ENCODE results near the gene NBEA.

NBEA gene

DNA sequence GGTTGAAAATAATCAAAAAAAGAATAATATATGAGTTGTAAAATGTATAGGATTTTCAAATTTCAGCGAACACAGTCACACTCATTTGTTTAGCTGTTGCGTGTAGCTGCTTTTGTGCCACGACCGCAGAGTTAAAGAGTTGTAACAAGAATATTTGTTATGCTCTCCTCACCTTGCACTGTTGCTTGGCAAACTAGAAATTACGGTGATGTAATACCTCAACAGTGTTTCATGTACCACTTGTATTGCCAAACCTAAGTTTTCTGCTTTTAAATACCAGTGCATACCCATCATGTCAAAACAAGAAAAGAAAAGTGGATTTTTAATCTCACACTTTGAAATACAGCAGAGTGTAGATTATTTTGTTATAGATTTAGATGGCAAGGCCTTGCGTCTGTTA, 201.1 kb downstream of the NBEA start:
- H3K27me3 ChIP-seq (ENCODE audit: low read depth, low read length): no peaks in the 10 kb centered on the region
- H3K36me3 ChIP-seq (ENCODE audit: control insufficient read depth in 1 of 2, insufficient read depth in 2 of 2, low read length in 2 of 2): peaks cover 0 to 27% of the 10 kb centered on the region in 2 donors
- H3K9me3 ChIP-seq (ENCODE audit: control insufficient read depth in 1 of 2, low read length in 2 of 2): no peaks in the 10 kb centered on the region
- no peaks in the 10 kb centered on the region for H3K4me1 ChIP-seq (ENCODE audit: control insufficient read depth in 1 of 2, insufficient read depth in 2 of 2, low read length in 2 of 2)
- no peak overlapping the region for H3K27ac ChIP-seq (ENCODE audit: low read length)
- H3K4me3 ChIP-seq (ENCODE audit: low read depth in 1 of 2, low read length in 2 of 2): no peak overlapping the region

- Histone ChIP-seq H3K9me3 (ENCODE audit: control insufficient read depth in 1 of 2, low read length in 2 of 2) (no peaks in the 10 kb centered on the region), H3K36me3 (ENCODE audit: control insufficient read depth in 1 of 2, insufficient read depth in 2 of 2, low read length in 2 of 2) (peaks cover 0 to 27% of the 10 kb centered on the region in 2 donors), H3K4me1 (ENCODE audit: control insufficient read depth in 1 of 2, insufficient read depth in 2 of 2, low read length in 2 of 2) (no peaks in the 10 kb centered on the region), H3K27ac (ENCODE audit: low read length) (no peak overlapping the region), H3K27me3 (ENCODE audit: low read depth, low read length) (no peaks in the 10 kb centered on the region), H3K4me3 (ENCODE audit: low read depth in 1 of 2, low read length in 2 of 2) (no peak overlapping the region)
Observed at GRCh38 chr13:35144166-35144890, 202.3 kb downstream of the NBEA start.

DNA sequence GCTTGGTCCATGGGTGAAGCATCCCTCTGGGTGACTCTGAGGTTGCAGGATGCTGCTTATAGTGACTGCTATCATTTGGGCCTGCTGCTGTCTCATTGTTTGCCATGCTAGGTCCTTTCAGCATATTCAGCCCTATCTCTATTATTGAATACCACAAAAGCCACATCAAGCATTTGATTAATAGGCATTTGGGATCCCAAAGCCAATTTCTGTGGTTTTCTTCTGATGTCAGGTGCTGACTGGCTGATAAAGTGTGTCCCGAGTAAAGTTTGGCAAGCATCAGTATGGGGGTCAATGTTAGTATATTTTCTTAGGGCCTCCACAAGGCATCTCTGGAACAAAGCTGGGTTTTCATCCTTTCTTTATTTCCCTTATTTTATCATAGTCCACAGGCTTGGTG, 204.6 kb downstream of the NBEA start:
- Histone ChIP-seq H3K4me3 (ENCODE audit: low read depth in 1 of 2, low read length in 2 of 2) (no peak overlapping the region), H3K4me1 (ENCODE audit: control insufficient read depth in 1 of 2, insufficient read depth in 2 of 2, low read length in 2 of 2) (no peaks in the 10 kb centered on the region), H3K27me3 (ENCODE audit: low read depth, low read length) (no peaks in the 10 kb centered on the region), H3K36me3 (ENCODE audit: control insufficient read depth in 1 of 2, insufficient read depth in 2 of 2, low read length in 2 of 2) (peaks cover 0 to 27% of the 10 kb centered on the region in 2 donors), H3K9me3 (ENCODE audit: control insufficient read depth in 1 of 2, low read length in 2 of 2) (no peaks in the 10 kb centered on the region), H3K27ac (ENCODE audit: low read length) (no peak overlapping the region)

- Histone ChIP-seq H3K36me3 (ENCODE audit: control insufficient read depth in 1 of 2, insufficient read depth in 2 of 2, low read length in 2 of 2) (peaks cover 0 to 7% of the 10 kb centered on the region in 2 donors), H3K9me3 (ENCODE audit: control insufficient read depth in 1 of 2, low read length in 2 of 2) (no peaks in the 10 kb centered on the region), H3K4me1 (ENCODE audit: control insufficient read depth in 1 of 2, insufficient read depth in 2 of 2, low read length in 2 of 2) (peaks cover 0 to 9% of the 10 kb centered on the region in 2 donors), H3K4me3 (ENCODE audit: low read depth in 1 of 2, low read length in 2 of 2) (no peak overlapping the region), H3K27ac (ENCODE audit: low read length) (no peak overlapping the region), H3K27me3 (ENCODE audit: low read depth, low read length) (no peaks in the 10 kb centered on the region)
Observed at GRCh38 chr13:35157143-35157755, 215.2 kb downstream of the NBEA start.

DNA sequence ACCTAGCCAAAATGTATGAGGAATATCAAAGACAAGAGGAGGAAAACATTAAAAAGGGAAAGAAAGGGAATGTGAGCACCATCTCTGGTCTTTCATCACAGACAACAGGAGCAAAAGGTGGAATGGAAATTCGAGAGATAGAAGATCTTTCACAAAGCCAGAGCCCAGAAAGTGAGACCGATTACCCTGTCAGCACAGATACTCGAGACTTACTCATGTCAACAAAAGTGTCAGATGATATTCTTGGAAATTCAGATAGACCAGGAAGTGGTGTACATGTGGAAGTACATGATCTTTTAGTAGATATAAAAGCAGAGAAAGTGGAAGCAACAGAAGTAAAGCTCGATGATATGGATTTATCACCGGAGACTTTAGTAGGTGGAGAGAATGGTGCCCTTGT, 217.0 kb downstream of the NBEA start:
- no peak overlapping the region for H3K4me3 ChIP-seq (ENCODE audit: low read depth in 1 of 2, low read length in 2 of 2)
- H3K27me3 ChIP-seq (ENCODE audit: low read depth, low read length): no peaks in the 10 kb centered on the region
- peaks cover 0 to 7% of the 10 kb centered on the region in 2 donors for H3K36me3 ChIP-seq (ENCODE audit: control insufficient read depth in 1 of 2, insufficient read depth in 2 of 2, low read length in 2 of 2)
- no peaks in the 10 kb centered on the region for H3K9me3 ChIP-seq (ENCODE audit: control insufficient read depth in 1 of 2, low read length in 2 of 2)
- H3K27ac ChIP-seq (ENCODE audit: low read length): no peak overlapping the region
- H3K4me1 ChIP-seq (ENCODE audit: control insufficient read depth in 1 of 2, insufficient read depth in 2 of 2, low read length in 2 of 2): peaks cover 0 to 9% of the 10 kb centered on the region in 2 donors

DNA sequence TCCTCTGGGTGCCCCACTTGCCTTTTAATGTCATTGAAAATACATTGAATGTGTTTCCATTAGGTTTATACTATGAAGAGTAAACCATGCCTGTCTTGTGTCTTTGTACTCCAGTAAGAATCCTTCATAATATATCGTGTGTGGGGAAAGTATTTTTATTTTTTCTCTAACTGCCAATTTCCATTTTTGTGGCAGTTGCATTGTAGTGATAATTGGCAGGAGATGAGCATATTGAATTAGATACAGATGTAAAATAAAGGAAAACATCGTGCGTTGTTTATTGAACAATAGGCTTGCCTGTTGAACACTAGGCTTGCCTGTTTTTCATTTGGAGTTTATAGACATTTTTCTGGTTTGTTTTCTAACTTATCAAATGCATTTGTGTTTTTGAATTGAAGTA, 218.8 kb downstream of the NBEA start:
- H3K27me3 ChIP-seq (ENCODE audit: low read depth, low read length): no peaks in the 10 kb centered on the region
- peaks cover 0 to 9% of the 10 kb centered on the region in 2 donors for H3K4me1 ChIP-seq (ENCODE audit: control insufficient read depth in 1 of 2, insufficient read depth in 2 of 2, low read length in 2 of 2)
- H3K4me3 ChIP-seq (ENCODE audit: low read depth in 1 of 2, low read length in 2 of 2): no peak overlapping the region
- no peaks in the 10 kb centered on the region for H3K9me3 ChIP-seq (ENCODE audit: control insufficient read depth in 1 of 2, low read length in 2 of 2)
- no peak overlapping the region for H3K27ac ChIP-seq (ENCODE audit: low read length)
- H3K36me3 ChIP-seq (ENCODE audit: control insufficient read depth in 1 of 2, insufficient read depth in 2 of 2, low read length in 2 of 2): peaks cover 0 to 7% of the 10 kb centered on the region in 2 donors

DNA sequence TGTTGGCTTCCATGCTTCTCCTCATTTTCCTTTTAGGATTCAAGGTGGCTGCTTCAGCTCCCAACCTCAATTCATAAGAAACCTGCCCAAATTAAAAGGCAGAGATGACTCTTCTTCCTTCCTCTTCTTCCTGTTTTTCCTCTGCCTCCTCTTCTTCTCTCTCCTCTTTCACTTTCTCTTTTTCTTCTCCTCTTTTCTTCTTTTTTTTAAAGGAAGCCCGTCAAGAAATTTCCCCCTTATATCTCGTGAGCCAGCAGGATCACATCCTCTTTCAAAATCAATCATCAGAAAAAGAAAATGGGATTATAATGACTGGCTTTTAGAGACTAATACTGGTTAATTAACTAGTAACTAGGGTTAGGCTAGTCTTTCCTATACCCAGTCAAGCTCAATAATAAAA, 220.3 kb downstream of the NBEA start:
- no peaks in the 10 kb centered on the region for H3K9me3 ChIP-seq (ENCODE audit: control insufficient read depth in 1 of 2, low read length in 2 of 2)
- H3K27me3 ChIP-seq (ENCODE audit: low read depth, low read length): no peaks in the 10 kb centered on the region
- H3K4me3 ChIP-seq (ENCODE audit: low read depth in 1 of 2, low read length in 2 of 2): no peak overlapping the region
- H3K27ac ChIP-seq (ENCODE audit: low read length): no peak overlapping the region
- peaks cover 0 to 7% of the 10 kb centered on the region in 2 donors for H3K36me3 ChIP-seq (ENCODE audit: control insufficient read depth in 1 of 2, insufficient read depth in 2 of 2, low read length in 2 of 2)
- peaks cover 0 to 9% of the 10 kb centered on the region in 2 donors for H3K4me1 ChIP-seq (ENCODE audit: control insufficient read depth in 1 of 2, insufficient read depth in 2 of 2, low read length in 2 of 2)

GRCh38 chr13:35163674-35164073, 221.6 kb downstream of the NBEA start:
- Histone ChIP-seq H3K36me3 (ENCODE audit: control insufficient read depth in 1 of 2, insufficient read depth in 2 of 2, low read length in 2 of 2) (peaks cover 0 to 7% of the 10 kb centered on the region in 2 donors), H3K27me3 (ENCODE audit: low read depth, low read length) (no peaks in the 10 kb centered on the region), H3K9me3 (ENCODE audit: control insufficient read depth in 1 of 2, low read length in 2 of 2) (no peaks in the 10 kb centered on the region), H3K4me3 (ENCODE audit: low read depth in 1 of 2, low read length in 2 of 2) (no peak overlapping the region), H3K27ac (ENCODE audit: low read length) (no peak overlapping the region), H3K4me1 (ENCODE audit: control insufficient read depth in 1 of 2, insufficient read depth in 2 of 2, low read length in 2 of 2) (peaks cover 0 to 9% of the 10 kb centered on the region in 2 donors)

DNA sequence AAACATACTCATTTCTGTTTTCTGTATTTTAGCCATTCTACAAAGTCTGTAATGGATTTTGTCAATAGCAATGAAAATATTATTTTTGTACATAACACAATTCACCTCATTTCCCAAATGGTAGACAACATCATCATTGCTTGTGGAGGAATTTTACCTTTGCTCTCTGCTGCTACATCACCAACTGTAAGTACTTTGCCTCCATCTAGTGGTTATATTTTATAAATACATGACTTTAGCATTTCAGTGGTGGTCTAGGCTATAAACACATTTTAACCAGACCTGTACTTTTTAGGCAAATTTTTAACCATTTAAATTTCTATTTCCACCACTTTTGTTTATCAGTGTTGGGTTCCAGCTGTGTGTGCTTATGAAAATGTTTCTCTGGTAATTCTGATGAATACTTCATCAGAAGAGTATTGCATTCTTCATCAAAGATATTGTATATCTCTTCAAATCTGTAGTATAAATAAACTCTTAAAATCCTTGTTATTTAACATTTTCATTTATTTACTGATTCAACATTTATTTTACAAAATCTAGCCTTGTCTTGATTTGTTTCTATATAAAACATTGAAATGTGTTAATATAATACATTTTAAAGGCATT, 222.4 kb downstream of the NBEA start:
- Histone ChIP-seq H3K36me3 (ENCODE audit: control insufficient read depth in 1 of 2, insufficient read depth in 2 of 2, low read length in 2 of 2) (peaks cover 0 to 3% of the 10 kb centered on the region in 2 donors), H3K9me3 (ENCODE audit: control insufficient read depth in 1 of 2, low read length in 2 of 2) (no peaks in the 10 kb centered on the region), H3K27ac (ENCODE audit: low read length) (no peak overlapping the region), H3K4me3 (ENCODE audit: low read depth in 1 of 2, low read length in 2 of 2) (no peak overlapping the region), H3K4me1 (ENCODE audit: control insufficient read depth in 1 of 2, insufficient read depth in 2 of 2, low read length in 2 of 2) (peaks cover 0 to 9% of the 10 kb centered on the region in 2 donors), H3K27me3 (ENCODE audit: low read depth, low read length) (no peaks in the 10 kb centered on the region)

GRCh38 chr13:35165205-35165604, 223.1 kb downstream of the NBEA start:
- Histone ChIP-seq H3K4me3 (ENCODE audit: low read depth in 1 of 2, low read length in 2 of 2) (no peak overlapping the region), H3K9me3 (ENCODE audit: control insufficient read depth in 1 of 2, low read length in 2 of 2) (no peaks in the 10 kb centered on the region), H3K27ac (ENCODE audit: low read length) (no peak overlapping the region), H3K36me3 (ENCODE audit: control insufficient read depth in 1 of 2, insufficient read depth in 2 of 2, low read length in 2 of 2) (no peaks in the 10 kb centered on the region), H3K27me3 (ENCODE audit: low read depth, low read length) (no peaks in the 10 kb centered on the region), H3K4me1 (ENCODE audit: control insufficient read depth in 1 of 2, insufficient read depth in 2 of 2, low read length in 2 of 2) (peaks cover 0 to 9% of the 10 kb centered on the region in 2 donors)

GRCh38 chr13:35179494-35179893, 237.4 kb downstream of the NBEA start:
- peaks cover 0 to 3% of the 10 kb centered on the region in 2 donors for H3K36me3 ChIP-seq (ENCODE audit: control insufficient read depth in 1 of 2, insufficient read depth in 2 of 2, low read length in 2 of 2)
- no peaks in the 10 kb centered on the region for H3K27me3 ChIP-seq (ENCODE audit: low read depth, low read length)
- H3K4me3 ChIP-seq (ENCODE audit: low read depth in 1 of 2, low read length in 2 of 2): no peak overlapping the region
- no peak overlapping the region for H3K27ac ChIP-seq (ENCODE audit: low read length)
- H3K4me1 ChIP-seq (ENCODE audit: control insufficient read depth in 1 of 2, insufficient read depth in 2 of 2, low read length in 2 of 2): peaks cover 0 to 6% of the 10 kb centered on the region in 2 donors
- H3K9me3 ChIP-seq (ENCODE audit: control insufficient read depth in 1 of 2, low read length in 2 of 2): no peaks in the 10 kb centered on the region
